HFFc6 (cell line): ENCODE data around the gene AIFM2. TPM values are rescaled to one million over a fixed set of nuclear protein-coding genes. Genes with fewer than 3 reads are reported as not detected.

ENCODE experiments used
- DNase-seq: peaks from one replicate; pipeline ENCODE4 v3.0.0-alpha.2; 2018
- H3K27ac Mint-ChIP-seq: 2 replicates; pipeline ENCODE4 v1.8.0; 2020; ENCODE audit warnings: mild to moderate bottlenecking, mixed read lengths
- H3K27me3 Mint-ChIP-seq: 2 replicates; pipeline ENCODE4 v1.8.0; 2021; ENCODE audit warnings: mild to moderate bottlenecking, moderate library complexity, mixed read lengths; ENCODE audit not compliant: insufficient read depth
- H3K36me3 Mint-ChIP-seq: 2 replicates; pipeline ENCODE4 v1.8.0; 2021; ENCODE audit warnings: low read depth, mixed read lengths
- H3K4me1 Mint-ChIP-seq: 2 replicates; pipeline ENCODE4 v1.8.0; 2020; ENCODE audit warnings: low read depth, mixed read lengths
- H3K4me3 Mint-ChIP-seq: 2 replicates; pipeline ENCODE4 v1.8.0; 2020; ENCODE audit warnings: mild to moderate bottlenecking, moderate library complexity, mixed read lengths
- H3K9me3 Mint-ChIP-seq: 2 replicates; pipeline ENCODE4 v1.8.0; 2020; ENCODE audit warnings: mild to moderate bottlenecking, mixed read lengths
- CTCF ChIP-seq: fragments of 200-600 bp; sonication (generic); IDR thresholded peaks from 2 replicates; pipeline ENCODE4 v1.5.0; 2021; ENCODE audit warnings: antibody characterized with exemption, mild to moderate bottlenecking
- total RNA-seq, 6 experiments: library from RNA; stranded (reverse); fragmentation: NEBNext Ultra II Directional; extraction: Animal tissue kit (Norgen Biotek cat#: 25700); gene quantifications; 2 replicates in 1 of 6; 3 replicates in 5 of 6; pipeline ENCODE4 v1.2.3, GENCODE V29; 2021

The AIFM2 gene
- total RNA-seq, 6 experiments from 2014 or later = 5.1 to 12.3 (median 10.4) TPM

- Mint-ChIP-seq H3K27me3 (peaks cover 31% of the 10 kb centered on the region), H3K36me3 (no peaks in the 10 kb centered on the region), H3K4me1 (no peaks in the 10 kb centered on the region), H3K4me3 (no peak overlapping the region), H3K27ac (no peak overlapping the region), H3K9me3 (no peaks in the 10 kb centered on the region)
- no peak for TF ChIP-seq CTCF
- no peak for DNase-seq
Observed at GRCh38 chr10:70070834-70071233, 61.8 kb downstream of the AIFM2 start.

- H3K36me3 Mint-ChIP-seq = no peaks in the 10 kb centered on the region
- H3K9me3 Mint-ChIP-seq = no peaks in the 10 kb centered on the region
- TF ChIP-seq CTCF = no peak
- peaks cover 32% of the 10 kb centered on the region for H3K27me3 Mint-ChIP-seq
- no peak overlapping the region for H3K4me3 Mint-ChIP-seq
- H3K4me1 Mint-ChIP-seq = no peaks in the 10 kb centered on the region
- no peak overlapping the region for H3K27ac Mint-ChIP-seq
- DNase-seq = no peak
Observed at GRCh38 chr10:70069346-70069745, 63.3 kb downstream of the AIFM2 start.

- peaks cover 34% of the 10 kb centered on the region for H3K27me3 Mint-ChIP-seq
- no peaks in the 10 kb centered on the region for H3K9me3 Mint-ChIP-seq
- no peaks in the 10 kb centered on the region for H3K36me3 Mint-ChIP-seq
- DNase-seq = no peak
- TF ChIP-seq CTCF = no peak
- H3K27ac Mint-ChIP-seq = no peak overlapping the region
- H3K4me3 Mint-ChIP-seq = no peak overlapping the region
- no peaks in the 10 kb centered on the region for H3K4me1 Mint-ChIP-seq
Observed at GRCh38 chr10:70068925-70069324, 63.7 kb downstream of the AIFM2 start.

GRCh38 chr10:70067586-70067985 is 65.0 kb downstream of the AIFM2 start:
- no peak for TF ChIP-seq CTCF
- peaks cover 38% of the 10 kb centered on the region for H3K27me3 Mint-ChIP-seq
- H3K9me3 Mint-ChIP-seq = no peaks in the 10 kb centered on the region
- H3K4me3 Mint-ChIP-seq = no peak overlapping the region
- no peaks in the 10 kb centered on the region for H3K36me3 Mint-ChIP-seq
- no peak for DNase-seq
- no peaks in the 10 kb centered on the region for H3K4me1 Mint-ChIP-seq
- no peak overlapping the region for H3K27ac Mint-ChIP-seq

GRCh38 chr10:70066190-70066589 is 66.4 kb downstream of the AIFM2 start:
- H3K27me3 Mint-ChIP-seq = peaks cover 40% of the 10 kb centered on the region
- H3K9me3 Mint-ChIP-seq = no peaks in the 10 kb centered on the region
- TF ChIP-seq CTCF = no peak
- H3K36me3 Mint-ChIP-seq = no peaks in the 10 kb centered on the region
- H3K4me1 Mint-ChIP-seq = no peaks in the 10 kb centered on the region
- no peak overlapping the region for H3K27ac Mint-ChIP-seq
- no peak for DNase-seq
- no peak overlapping the region for H3K4me3 Mint-ChIP-seq

GRCh38 chr10:70064486-70064885 is 68.1 kb downstream of the AIFM2 start:
- TF ChIP-seq CTCF = no peak
- Mint-ChIP-seq H3K9me3 (no peaks in the 10 kb centered on the region), H3K27ac (no peak overlapping the region), H3K4me3 (no peak overlapping the region), H3K4me1 (no peaks in the 10 kb centered on the region), H3K27me3 (peaks cover 29% of the 10 kb centered on the region), H3K36me3 (no peaks in the 10 kb centered on the region)
- DNase-seq = no peak
